GM18907 (cell line): ENCODE results near the gene CERS1.

Experiments used
- ATAC-seq: cut with Tn5 transposase; IDR thresholded peaks from one replicate; pipeline ENCODE4 v1.9.1; 2021; ENCODE audit warnings: mild to moderate bottlenecking, moderate library complexity; ENCODE audit not compliant: unreplicated experiment

Gene CERS1

GRCh38 chr19:18899624-18900560, 3.9 kb upstream of the CERS1 start:
- no peak for ATAC-seq

- ATAC-seq = no peak
Measured at GRCh38 chr19:18898607-18899408, 2.9 kb upstream of the CERS1 start.

- ATAC-seq = no peak
Measured at GRCh38 chr19:18898081-18898606, 2.2 kb upstream of the CERS1 start.

GRCh38 chr19:18897094-18898029, 1.4 kb upstream of the CERS1 start:
- ATAC-seq = no peak

DNA sequence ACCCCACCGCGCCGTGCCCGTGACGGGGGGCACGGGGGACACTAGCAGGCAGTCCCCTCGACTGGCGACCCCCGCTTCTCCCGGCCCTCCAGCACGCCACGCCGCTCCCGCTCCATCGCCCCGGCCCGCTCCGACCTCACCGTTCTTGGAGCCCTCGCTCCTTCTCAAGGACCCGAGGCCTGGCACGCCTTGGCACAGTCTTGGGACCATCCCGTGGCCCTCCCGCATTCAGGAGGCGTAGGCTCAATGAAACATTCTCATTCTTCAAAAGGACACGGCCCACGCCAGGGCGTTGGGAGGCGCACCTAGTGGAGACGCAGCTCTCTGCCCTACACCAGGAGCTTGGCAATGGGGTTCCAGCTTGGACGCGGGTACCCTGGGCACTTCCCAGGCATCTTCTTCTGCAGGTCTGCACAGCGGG, 473 bp upstream of the CERS1 start:
- no peak for ATAC-seq

DNA sequence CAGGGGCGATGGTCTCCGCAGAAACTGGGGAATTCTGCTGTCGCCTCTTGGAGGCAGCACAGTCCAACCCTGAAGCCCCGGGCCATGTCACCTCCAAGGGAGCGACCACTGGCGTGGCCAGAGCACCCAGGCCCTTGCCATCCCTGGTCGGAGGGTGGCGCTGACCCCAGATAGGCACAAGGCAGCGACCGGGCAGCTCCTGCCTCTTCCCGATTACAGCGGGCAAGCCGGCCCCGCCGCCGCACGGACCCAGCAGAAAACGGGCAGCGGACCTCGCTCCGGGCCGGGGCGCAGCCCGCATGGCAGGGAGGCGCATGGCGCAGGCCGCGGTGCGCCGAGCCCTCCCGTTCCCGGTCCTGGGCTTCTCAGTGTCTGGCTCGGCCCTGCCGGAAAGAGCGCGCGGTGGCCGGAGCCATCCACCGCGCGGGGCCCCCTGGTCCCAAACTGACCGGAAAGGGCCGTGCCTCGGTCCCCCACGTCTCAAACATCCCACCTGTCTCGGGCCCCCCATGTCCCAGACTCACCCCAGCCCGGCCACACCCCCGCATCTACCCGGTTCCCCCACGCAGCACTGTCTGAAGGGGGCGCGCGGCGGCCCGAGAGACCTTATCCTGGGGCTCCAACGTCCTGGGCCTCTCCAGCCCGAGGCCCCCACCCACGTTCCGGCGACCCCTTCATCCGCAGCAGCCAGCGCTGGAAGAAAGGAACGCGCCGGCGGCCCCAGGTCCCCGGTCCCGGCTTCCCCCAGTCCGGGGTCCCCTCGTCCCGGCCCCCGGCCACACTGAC, 727 bp downstream of the CERS1 start:
- ATAC-seq = no peak

DNA sequence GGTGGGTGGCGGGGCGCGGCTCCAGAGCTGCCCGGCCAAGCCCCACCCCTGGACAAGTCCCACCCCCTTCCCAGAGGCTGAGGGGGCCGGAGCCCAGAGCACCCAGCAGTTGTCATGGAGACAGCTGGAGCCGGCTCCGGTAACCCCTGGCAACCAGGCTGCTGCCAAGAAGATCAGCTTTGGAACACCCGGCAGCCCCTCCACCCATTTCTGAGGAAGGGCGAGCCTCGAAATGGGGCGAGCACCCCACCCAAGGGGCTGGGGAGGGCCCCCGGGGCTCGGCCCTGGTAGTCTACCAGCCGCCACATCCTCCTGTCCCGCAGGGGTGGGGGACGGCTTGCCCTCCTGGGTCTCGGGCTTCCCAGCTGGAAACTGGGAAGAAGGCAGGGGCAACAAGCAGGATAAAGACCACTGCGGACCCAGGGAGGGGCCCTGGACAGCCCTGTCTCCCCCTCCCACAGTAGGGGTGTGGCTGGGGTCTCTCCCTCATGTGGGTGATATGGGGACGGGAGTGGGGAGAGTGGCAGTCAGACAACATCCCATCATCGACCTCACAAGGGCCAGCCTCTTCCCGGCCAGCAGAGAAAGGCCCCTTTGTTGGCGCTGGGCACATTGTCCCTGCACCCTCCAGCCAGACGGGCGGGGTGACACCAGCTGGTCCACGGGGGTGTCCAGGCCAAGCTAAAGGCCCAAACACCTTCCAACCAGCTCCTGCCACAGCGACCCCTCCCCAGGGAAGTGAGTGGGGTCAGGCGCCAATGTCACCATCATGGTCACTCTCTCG, 1.5 kb downstream of the CERS1 start:
- ATAC-seq = no peak

GRCh38 chr19:18893587-18894253, 2.2 kb downstream of the CERS1 start:
- no peak for ATAC-seq

- ATAC-seq = no peak
Measured at GRCh38 chr19:18889949-18890745, 5.8 kb downstream of the CERS1 start.

- ATAC-seq = no peak
Measured at GRCh38 chr19:18886972-18887371, 9.0 kb downstream of the CERS1 start.

DNA sequence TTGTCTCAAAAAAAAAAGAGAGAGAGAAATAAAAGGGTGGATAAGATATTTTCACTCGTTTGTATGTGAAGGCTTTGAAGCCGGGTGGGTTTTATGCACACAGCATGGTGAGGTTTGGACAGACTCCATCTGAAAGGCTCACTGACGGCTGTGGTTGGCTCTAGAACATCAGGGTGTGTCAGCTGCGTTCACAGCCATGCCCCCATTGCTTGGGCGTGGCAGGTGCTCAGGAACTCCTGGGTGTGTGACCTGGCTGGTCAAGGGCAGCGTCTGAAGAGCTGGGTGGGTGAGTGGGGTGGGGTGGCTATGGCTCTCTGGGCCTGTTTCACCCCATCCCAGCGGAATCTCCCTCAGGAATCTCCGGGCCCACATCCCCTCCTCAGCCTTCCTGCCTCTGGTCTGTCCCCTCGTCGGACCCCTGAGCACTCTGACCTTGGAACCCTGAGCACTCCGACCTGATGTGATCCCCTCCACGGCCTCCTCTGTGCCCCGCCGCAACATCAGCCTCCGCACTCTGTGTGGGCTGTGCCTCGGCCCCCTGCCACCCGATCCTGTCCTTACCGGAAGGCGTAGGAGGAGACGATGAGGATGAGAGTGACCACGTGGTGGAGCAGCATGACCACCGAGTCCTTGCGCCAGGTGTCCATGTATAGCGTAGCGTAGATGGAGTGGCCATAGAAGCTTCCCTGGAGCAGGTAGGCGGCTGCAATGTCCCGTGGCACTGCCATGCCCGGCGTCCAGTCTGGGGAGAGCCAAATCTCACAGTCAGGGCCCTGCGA, 12.2 kb downstream of the CERS1 start:
- no peak for ATAC-seq

DNA sequence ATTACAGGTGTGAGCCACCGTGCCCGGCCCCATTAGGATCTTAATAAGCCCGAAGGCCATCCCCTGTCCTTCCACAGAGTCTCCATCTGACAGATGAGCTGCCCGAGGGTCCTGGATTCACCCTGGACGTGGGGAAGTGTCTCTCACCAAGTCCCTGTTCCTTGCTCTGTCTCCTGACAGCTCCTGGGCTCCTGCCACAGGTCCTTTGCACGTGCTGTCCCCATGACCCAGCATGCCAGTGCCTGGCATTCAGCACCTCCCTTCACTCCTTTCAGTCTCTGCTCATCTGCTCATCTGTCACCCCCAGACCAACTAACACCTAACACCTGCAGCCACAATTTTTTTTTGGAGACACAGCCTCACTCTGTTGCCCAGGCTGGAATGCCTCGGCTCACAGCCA, 14.5 kb downstream of the CERS1 start:
- no peak for ATAC-seq

DNA sequence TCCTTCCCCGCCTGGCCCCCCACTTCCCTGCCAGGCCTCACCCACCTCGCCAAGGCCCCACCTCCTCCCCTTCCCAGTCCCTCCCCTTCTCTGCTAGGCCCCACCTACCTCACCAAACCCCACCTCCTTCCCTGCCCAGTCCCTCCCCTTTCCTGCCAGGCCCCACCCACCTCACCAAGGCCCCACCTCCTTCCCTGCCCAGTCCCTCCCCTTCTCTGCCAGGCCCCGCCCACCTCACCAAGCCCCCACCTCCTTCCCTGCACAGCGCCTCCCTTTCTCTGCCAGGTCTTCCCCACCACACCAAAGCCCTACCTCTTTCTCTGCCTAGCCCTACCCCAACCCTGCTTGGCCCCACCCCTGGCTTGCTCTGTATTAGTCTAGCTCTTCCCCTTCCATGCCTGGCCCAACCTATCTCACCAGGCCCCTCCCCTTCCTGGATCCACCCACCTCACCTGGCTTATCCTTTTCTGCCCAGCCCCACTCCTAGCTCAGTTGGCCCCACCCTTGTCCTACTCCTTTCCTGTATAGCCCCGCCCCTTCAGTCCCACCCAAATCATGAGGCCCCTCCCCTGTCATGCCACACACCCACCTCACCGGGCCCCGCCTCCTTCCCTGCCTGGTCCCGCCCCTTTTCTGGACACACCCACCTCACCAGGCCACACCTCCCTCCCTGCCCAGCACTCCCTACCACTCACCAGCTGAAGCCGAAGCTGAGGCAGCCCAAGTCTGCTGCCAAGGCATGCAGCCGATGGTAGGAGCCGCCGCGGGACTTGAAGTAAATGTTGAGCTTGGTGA, 16.2 kb downstream of the CERS1 start:
- no peak for ATAC-seq

DNA sequence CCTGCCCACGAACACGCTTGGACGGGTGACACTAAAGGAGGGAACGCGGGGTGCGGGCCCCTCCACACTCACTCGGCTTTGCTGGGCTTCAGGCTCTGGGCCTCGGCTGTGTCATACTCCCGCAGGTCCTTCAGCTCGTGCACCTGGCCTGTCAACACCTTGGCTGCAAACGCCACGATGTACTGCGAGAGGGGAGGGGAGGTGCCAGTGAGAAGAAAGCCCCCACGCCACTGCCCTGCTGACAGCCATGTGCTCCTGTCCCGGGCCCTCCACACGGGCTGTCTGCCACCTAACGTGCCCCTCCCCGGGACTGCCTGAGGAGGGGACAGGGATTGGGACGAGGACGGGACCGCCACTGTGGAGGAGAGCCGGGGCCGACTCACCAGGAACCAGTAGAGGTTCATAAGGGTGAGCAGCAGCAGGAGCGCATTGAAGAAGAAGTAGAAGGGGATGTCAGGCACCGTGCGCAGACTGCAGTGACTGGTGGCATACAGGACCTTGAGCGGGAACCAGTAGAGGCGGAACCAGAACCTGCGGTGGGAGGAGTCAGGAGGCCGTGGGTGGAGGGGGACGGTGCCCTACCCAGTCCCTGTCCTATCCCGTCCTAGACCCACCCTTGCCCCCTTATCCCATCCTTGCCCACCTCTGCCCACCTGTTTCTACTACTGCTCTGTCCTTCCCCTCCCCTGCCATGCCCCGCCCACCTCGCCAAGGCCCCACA, 16.9 kb downstream of the CERS1 start:
- ATAC-seq = no peak

GRCh38 chr19:18878058-18878797, 17.7 kb downstream of the CERS1 start:
- no peak for ATAC-seq
